A673 (cell line): ENCODE measurements around the gene TRIM8. TPM values are rescaled to one million over a fixed set of nuclear protein-coding genes. Genes with fewer than 3 reads are reported as not detected.

Experiments
- BruUV-seq: library from RNA; stranded (reverse); fragments of 400-500 nt; replicated peaks from 2 replicates; lab custom pipeline; 2021; lab: Mats Ljungman, UMichigan
- CTCF ChIA-PET: fragments of 300-600 bp; sonication (Branson Sonifier 250); formaldehyde crosslinking; loops from one replicate; lab custom pipeline; 2022; ENCODE audit warnings: antibody characterized with exemption; lab: Charles Lee
- POLR2A ChIA-PET: fragments of 300-600 bp; sonication (Branson Sonifier 250); formaldehyde crosslinking; loops from one replicate; lab custom pipeline; 2022; ENCODE audit warnings: antibody characterized with exemption; ENCODE audit not compliant: low non-redundant PET; lab: Charles Lee
- DNase-seq: peaks from one replicate; pipeline ENCODE4 v3.0.0-alpha.2; 2015; ENCODE audit warnings: low spot score
- H3K27ac ChIP-seq: fragments of 200-600 bp; sonication (generic); 2 replicates; pipeline ENCODE4 v1.5.1; 2016; ENCODE audit warnings: mixed run types, low read depth, mild to moderate bottlenecking, mixed read lengths, antibody characterized with exemption, low read length; ENCODE audit not compliant: poor library complexity, severe bottlenecking
- H3K27me3 ChIP-seq: fragments of 200-600 bp; sonication (generic); replicated peaks from 2 replicates; pipeline ENCODE4 v1.6.1; 2017; ENCODE audit warnings: mixed run types, low read depth, mild to moderate bottlenecking, mixed read lengths, antibody characterized with exemption, low read length; ENCODE audit not compliant: insufficient read depth, poor library complexity
- H3K36me3 ChIP-seq: fragments of 200-600 bp; sonication (generic); 2 replicates; pipeline ENCODE4 v1.6.1; 2016; ENCODE audit warnings: mixed run types, mild to moderate bottlenecking, mixed read lengths, antibody characterized with exemption, low read length; ENCODE audit not compliant: insufficient read depth, poor library complexity, severe bottlenecking
- H3K4me1 ChIP-seq: fragments of 200-600 bp; sonication (generic); 2 replicates; pipeline ENCODE4 v1.6.1; 2017; ENCODE audit warnings: mixed run types, mild to moderate bottlenecking, mixed read lengths, antibody characterized with exemption, low read length; ENCODE audit not compliant: insufficient read depth, poor library complexity, severe bottlenecking
- H3K4me3 ChIP-seq: fragments of 200-600 bp; sonication (generic); 2 replicates; pipeline ENCODE4 v1.5.1; 2016; ENCODE audit warnings: low read depth, mixed run types, mild to moderate bottlenecking, mixed read lengths, low read length; ENCODE audit not compliant: poor library complexity, severe bottlenecking
- H3K9me3 ChIP-seq: fragments of 200-600 bp; sonication (generic); 2 replicates; pipeline ENCODE4 v1.6.1; 2016; ENCODE audit warnings: mixed run types, low read depth, mild to moderate bottlenecking, mixed read lengths, antibody characterized with exemption, low read length; ENCODE audit not compliant: poor library complexity, severe bottlenecking
- CTCF ChIP-seq: fragments of 300-800, 200-600 bp; sonication (generic); conservative IDR thresholded peaks from 2 replicates; pipeline ENCODE4 v1.5.1; 2017; ENCODE audit warnings: low read depth, mild to moderate bottlenecking, antibody characterized with exemption, low read length, moderate library complexity, mixed read lengths
- EZH2 ChIP-seq: fragments of 200-600 bp; sonication (generic); IDR thresholded peaks from 2 replicates; pipeline ENCODE4 v1.6.1; 2017; ENCODE audit warnings: borderline replicate concordance, low read depth, mild to moderate bottlenecking, mixed read lengths, antibody characterized with exemption, low read length; ENCODE audit not compliant: poor library complexity, severe bottlenecking
- intact Hi-C: fragments of 100-400 bp; cut with micrococcal nuclease; formaldehyde crosslinking; loops from one replicate; pipeline ENCODE4 v1.10.0; 2022; ENCODE audit not compliant: unreplicated experiment
- total RNA-seq: library from RNA; stranded (reverse); gene quantifications from 2 replicates; pipeline ENCODE4 v1.2.3, GENCODE V29; 2021

The TRIM8 gene
- total RNA-seq, 1 experiment from 2014 or later = 29.4 TPM

- Histone ChIP-seq H3K9me3 (no peaks in the 10 kb centered on the region), H3K27me3 (no peaks in the 10 kb centered on the region), H3K27ac (no peak overlapping the region), H3K4me1 (no peaks in the 10 kb centered on the region), H3K4me3 (no peak overlapping the region), H3K36me3 (peaks cover 5% of the 10 kb centered on the region)
- no TSS peak for BruUV-seq
- TF ChIP-seq EZH2 = no peak
- DNase-seq = no peak
- POLR2A ChIA-PET = no interaction called here
- CTCF ChIA-PET = no interaction called here
- intact Hi-C loops = no loop called here
Measured at GRCh38 chr10:102619281-102619981, 24.8 kb upstream of the TRIM8 start.

- H3K4me3 ChIP-seq = no peak overlapping the region
- TF ChIP-seq EZH2 (no peak), CTCF (no peak)
- no peaks in the 10 kb centered on the region for H3K4me1 ChIP-seq
- POLR2A ChIA-PET = no interaction called here
- BruUV-seq = no TSS peak
- CTCF ChIA-PET = no interaction called here
- no peak for DNase-seq
- peaks cover 2% of the 10 kb centered on the region for H3K36me3 ChIP-seq
- H3K9me3 ChIP-seq = no peaks in the 10 kb centered on the region
- H3K27ac ChIP-seq = no peak overlapping the region
- H3K27me3 ChIP-seq = no peaks in the 10 kb centered on the region
- intact Hi-C loops = no loop called here
Measured at GRCh38 chr10:102620138-102620590, 24.1 kb upstream of the TRIM8 start.

GRCh38 chr10:102620591-102621442 lies 23.5 kb upstream of the TRIM8 start:
- H3K27me3 ChIP-seq = no peaks in the 10 kb centered on the region
- ChIA-PET CTCF (no interaction called here), POLR2A (no interaction called here)
- H3K4me3 ChIP-seq = no peak overlapping the region
- no peaks in the 10 kb centered on the region for H3K9me3 ChIP-seq
- no peaks in the 10 kb centered on the region for H3K4me1 ChIP-seq
- intact Hi-C loops = no loop called here
- TF ChIP-seq EZH2 (no peak), CTCF (no peak)
- no TSS peak for BruUV-seq
- no peak for DNase-seq
- H3K27ac ChIP-seq = no peak overlapping the region
- H3K36me3 ChIP-seq = no peaks in the 10 kb centered on the region
